Liver (tissue), 9 donors: ENCODE results near the gene LRRN1. TPM values are rescaled to one million over a fixed set of nuclear protein-coding genes. Genes with fewer than 3 reads are reported as not detected.

ENCODE experiments used
- DNase-seq: peaks from one replicate; pipeline ENCODE4 v3.0.0-alpha.2; 2017; ENCODE audit warnings: low spot score
- H3K27ac ChIP-seq, 2 donors: one replicate each; pipeline ENCODE4 v1.7.0; 2013; ENCODE audit warnings: inconsistent platforms in 2 of 2, low read length in 2 of 2, control low read depth in 1 of 2, low read depth in 1 of 2, mild to moderate bottlenecking in 1 of 2
- H3K27me3 ChIP-seq, 4 donors: one replicate each; pipeline versions ENCODE4 v1.6.1 to v1.7.0; 2013; ENCODE audit warnings: low read length in 3 of 4, inconsistent platforms in 1 of 4, mild to moderate bottlenecking in 1 of 4, moderate library complexity in 1 of 4; ENCODE audit not compliant: control insufficient read depth in 4 of 4, insufficient read depth in 4 of 4
- H3K36me3 ChIP-seq, 4 donors: one replicate each; pipeline versions ENCODE4 v1.6.1 to v1.7.0; 2013; ENCODE audit warnings: low read length in 3 of 4, mild to moderate bottlenecking in 3 of 4, low read depth in 1 of 4, moderate library complexity in 1 of 4; ENCODE audit not compliant: control insufficient read depth in 4 of 4, insufficient read depth in 3 of 4
- H3K4me1 ChIP-seq, 4 donors: one replicate each; pipeline versions ENCODE4 v1.6.1 to v1.7.0; 2013; ENCODE audit warnings: low read length in 3 of 4, mild to moderate bottlenecking in 3 of 4, moderate library complexity in 1 of 4; ENCODE audit not compliant: control insufficient read depth in 4 of 4, insufficient read depth in 4 of 4
- H3K4me3 ChIP-seq, 3 donors: one replicate each; pipeline versions ENCODE4 v1.6.1 to v1.7.0; 2013; ENCODE audit warnings: low read length in 3 of 3, control low read depth in 1 of 3, low read depth in 1 of 3, mild to moderate bottlenecking in 1 of 3
- H3K9ac ChIP-seq, 2 donors: one replicate each; pipeline ENCODE4 v1.7.0; 2013; ENCODE audit warnings: low read length in 2 of 2, mild to moderate bottlenecking in 2 of 2, moderate library complexity in 2 of 2, control low read depth in 1 of 2, low read depth in 1 of 2
- H3K9me3 ChIP-seq, 4 donors: one replicate each; pipeline versions ENCODE4 v1.6.1 to v1.7.0; 2013; ENCODE audit warnings: low read length in 3 of 4; ENCODE audit not compliant: control insufficient read depth in 4 of 4
- EGR1 ChIP-seq, 2 donors: IDR thresholded peaks; 2 replicates each; pipeline ENCODE4 v1.6.1; 2016 to 2018; ENCODE audit warnings: antibody characterized with exemption in 2 of 2, low read depth in 2 of 2
- FOXA1 ChIP-seq: IDR thresholded peaks from 2 replicates; pipeline ENCODE4 v1.6.1; 2016; ENCODE audit warnings: antibody characterized with exemption
- FOXA2 ChIP-seq: IDR thresholded peaks from 2 replicates; pipeline ENCODE4 v1.6.1; 2016; ENCODE audit warnings: antibody characterized with exemption
- HNF4A ChIP-seq, 2 donors: conservative IDR thresholded peaks; 2 replicates each; pipeline ENCODE4 v1.6.1; 2016; ENCODE audit warnings: antibody characterized with exemption in 2 of 2, mild to moderate bottlenecking in 2 of 2
- HNF4G ChIP-seq: IDR thresholded peaks from 2 replicates; pipeline ENCODE4 v1.6.1; 2016; ENCODE audit warnings: antibody characterized with exemption
- JUND ChIP-seq, 2 donors: IDR thresholded peaks; 2 replicates each; pipeline ENCODE4 v1.6.1; 2016; ENCODE audit warnings: antibody characterized with exemption in 2 of 2
- NR2F2 ChIP-seq: IDR thresholded peaks from 2 replicates; pipeline ENCODE4 v1.6.1; 2016; ENCODE audit warnings: antibody characterized with exemption
- RXRA ChIP-seq, 2 donors: IDR thresholded peaks; 2 replicates each; pipeline ENCODE4 v1.6.1; 2017 to 2018; ENCODE audit warnings: antibody characterized with exemption in 2 of 2, mild to moderate bottlenecking in 1 of 2
- SP1 ChIP-seq: IDR thresholded peaks from 2 replicates; pipeline ENCODE4 v1.6.1; 2018; ENCODE audit warnings: antibody characterized with exemption, mild to moderate bottlenecking
- TAF1 ChIP-seq: conservative IDR thresholded peaks from 2 replicates; pipeline ENCODE4 v1.6.1; 2016; ENCODE audit warnings: antibody characterized with exemption, mild to moderate bottlenecking
- WGBS: extraction: QIAGEN DNeasy Blood & Tissue Kit; methylation state at CpG from one replicate; pipeline ENCODE4 v1.1.7; 2013; 5-methylcytosine and 5-hydroxymethylcytosine counted together
- polyA plus RNA-seq, 2 donors: library from polyadenylated mRNA; stranded (reverse) in 1 of 2; unstranded in 1 of 2; fragments of 200-250 nt in 1 of 2; fragments of >200 nt in 1 of 2; fragmentation: Nextera tagmentation in 1 of 2; extraction: Ambion mirVana in 1 of 2; gene quantifications; one replicate each; pipeline versions ENCODE4 v1.2.1 to v1.2.3, GENCODE V29; 2013 to 2015
- total RNA-seq, 2 donors: library from RNA; depleted of rRNA; stranded (reverse); fragments of >200 nt; gene quantifications; one replicate each; pipeline ENCODE4 v1.2.3, GENCODE V29; 2014
- TF ChIP-seq, protein P1 (sequence below): IDR thresholded peaks from 2 replicates; pipeline ENCODE4 v1.6.1; 2016; ENCODE audit warnings: antibody characterized with exemption
- TF ChIP-seq, protein P2 (sequence below): fragments of 150-350 bp; IDR thresholded peaks from 2 replicates; pipeline ENCODE4 v1.5.1; 2017; ENCODE audit warnings: improper control_type of control experiment, low read depth, low read length; ENCODE audit not compliant: missing input control
- TF ChIP-seq, protein P3 (sequence below): IDR thresholded peaks from 2 replicates; pipeline ENCODE4 v1.6.1; 2016; ENCODE audit warnings: antibody characterized with exemption, mild to moderate bottlenecking
- donor health status: healthy.
- donor health status: healthy.
- donor health status: healthy.
- donor health status: healthy.
- donor health status: healthy.

The LRRN1 gene
- total and polyA plus RNA-seq, 4 donors: 0.14 to 0.59 (median 0.27) TPM

DNA sequence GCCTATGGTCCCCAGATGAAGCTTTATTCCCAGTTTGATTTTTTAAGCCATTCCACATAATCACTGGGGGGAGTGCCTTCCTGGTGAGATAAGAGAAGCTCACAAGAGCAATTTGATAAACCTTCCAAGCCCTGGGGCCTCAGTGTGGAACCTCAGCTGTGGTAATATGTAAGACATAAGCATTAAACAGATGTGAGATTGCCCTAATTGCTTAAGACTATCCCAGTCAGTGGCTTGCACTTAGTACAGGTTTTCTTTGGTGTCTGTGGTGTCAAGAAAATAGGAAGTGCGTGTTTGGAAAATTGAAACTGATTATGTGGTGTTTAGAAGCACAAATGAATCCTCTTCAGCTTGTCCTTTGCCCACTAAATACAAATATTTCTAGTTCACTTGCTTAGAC, 54.3 kb downstream of the LRRN1 start:
- Histone ChIP-seq H3K9me3 (no peaks in the 10 kb centered on the region), H3K27me3 (no peaks in the 10 kb centered on the region), H3K4me1 (peaks cover 0 to 7% (median 1%) of the 10 kb centered on the region in 4 donors), H3K4me3 (no peak overlapping the region), H3K36me3 (no peaks in the 10 kb centered on the region), H3K27ac (no peak overlapping the region), H3K9ac (no peak overlapping the region)
- TF ChIP-seq JUND (IDR thresholded peaks at IDR 0.05) (no peak), EGR1 (IDR thresholded peaks at IDR 0.05; ENCODE audit: low read depth in 2 of 2) (no peak), SP1 (no peak), HNF4G (no peak), NR2F2 (no peak), TAF1 (no peak), FOXA1 (no peak), RXRA (IDR thresholded peaks at IDR 0.05) (no peak)
- TF ChIP-seq, protein P1, sequence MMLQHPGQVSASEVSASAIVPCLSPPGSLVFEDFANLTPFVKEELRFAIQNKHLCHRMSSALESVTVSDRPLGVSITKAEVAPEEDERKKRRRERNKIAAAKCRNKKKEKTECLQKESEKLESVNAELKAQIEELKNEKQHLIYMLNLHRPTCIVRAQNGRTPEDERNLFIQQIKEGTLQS: no peak
- TF ChIP-seq, protein P2, sequence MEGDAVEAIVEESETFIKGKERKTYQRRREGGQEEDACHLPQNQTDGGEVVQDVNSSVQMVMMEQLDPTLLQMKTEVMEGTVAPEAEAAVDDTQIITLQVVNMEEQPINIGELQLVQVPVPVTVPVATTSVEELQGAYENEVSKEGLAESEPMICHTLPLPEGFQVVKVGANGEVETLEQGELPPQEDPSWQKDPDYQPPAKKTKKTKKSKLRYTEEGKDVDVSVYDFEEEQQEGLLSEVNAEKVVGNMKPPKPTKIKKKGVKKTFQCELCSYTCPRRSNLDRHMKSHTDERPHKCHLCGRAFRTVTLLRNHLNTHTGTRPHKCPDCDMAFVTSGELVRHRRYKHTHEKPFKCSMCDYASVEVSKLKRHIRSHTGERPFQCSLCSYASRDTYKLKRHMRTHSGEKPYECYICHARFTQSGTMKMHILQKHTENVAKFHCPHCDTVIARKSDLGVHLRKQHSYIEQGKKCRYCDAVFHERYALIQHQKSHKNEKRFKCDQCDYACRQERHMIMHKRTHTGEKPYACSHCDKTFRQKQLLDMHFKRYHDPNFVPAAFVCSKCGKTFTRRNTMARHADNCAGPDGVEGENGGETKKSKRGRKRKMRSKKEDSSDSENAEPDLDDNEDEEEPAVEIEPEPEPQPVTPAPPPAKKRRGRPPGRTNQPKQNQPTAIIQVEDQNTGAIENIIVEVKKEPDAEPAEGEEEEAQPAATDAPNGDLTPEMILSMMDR: no peak
- no peak for DNase-seq
- WGBS: 88% methylated on average over 1 of the region's 1 CpG

DNA sequence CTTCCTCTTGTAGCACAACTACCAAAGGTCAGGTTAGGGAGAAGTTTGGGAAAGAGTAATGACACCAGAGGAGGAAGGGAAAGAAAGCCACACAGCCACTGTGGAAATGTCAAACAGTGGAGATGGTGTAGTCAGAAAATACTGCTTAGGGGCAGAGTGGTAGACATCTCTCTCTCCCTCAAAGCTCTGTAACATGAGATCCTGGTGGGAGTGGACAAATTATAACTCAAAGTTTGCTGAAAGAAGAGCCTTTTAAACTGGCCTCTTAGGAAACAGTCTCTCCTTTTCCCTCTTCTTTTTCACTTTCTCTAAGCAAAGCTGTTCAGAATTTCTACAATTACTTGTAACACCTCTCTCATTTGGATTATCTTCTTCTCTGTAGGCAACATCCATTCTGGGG, 55.8 kb downstream of the LRRN1 start:
- Histone ChIP-seq H3K4me3 (no peak overlapping the region), H3K27me3 (no peaks in the 10 kb centered on the region), H3K4me1 (no peaks in the 10 kb centered on the region), H3K27ac (no peak overlapping the region), H3K36me3 (no peaks in the 10 kb centered on the region), H3K9me3 (no peaks in the 10 kb centered on the region), H3K9ac (no peak overlapping the region)
- TF ChIP-seq EGR1 (IDR thresholded peaks at IDR 0.05; ENCODE audit: low read depth in 2 of 2) (no peak), RXRA (IDR thresholded peaks at IDR 0.05) (no peak), FOXA2 (no peak)
- TF ChIP-seq, protein P3, sequence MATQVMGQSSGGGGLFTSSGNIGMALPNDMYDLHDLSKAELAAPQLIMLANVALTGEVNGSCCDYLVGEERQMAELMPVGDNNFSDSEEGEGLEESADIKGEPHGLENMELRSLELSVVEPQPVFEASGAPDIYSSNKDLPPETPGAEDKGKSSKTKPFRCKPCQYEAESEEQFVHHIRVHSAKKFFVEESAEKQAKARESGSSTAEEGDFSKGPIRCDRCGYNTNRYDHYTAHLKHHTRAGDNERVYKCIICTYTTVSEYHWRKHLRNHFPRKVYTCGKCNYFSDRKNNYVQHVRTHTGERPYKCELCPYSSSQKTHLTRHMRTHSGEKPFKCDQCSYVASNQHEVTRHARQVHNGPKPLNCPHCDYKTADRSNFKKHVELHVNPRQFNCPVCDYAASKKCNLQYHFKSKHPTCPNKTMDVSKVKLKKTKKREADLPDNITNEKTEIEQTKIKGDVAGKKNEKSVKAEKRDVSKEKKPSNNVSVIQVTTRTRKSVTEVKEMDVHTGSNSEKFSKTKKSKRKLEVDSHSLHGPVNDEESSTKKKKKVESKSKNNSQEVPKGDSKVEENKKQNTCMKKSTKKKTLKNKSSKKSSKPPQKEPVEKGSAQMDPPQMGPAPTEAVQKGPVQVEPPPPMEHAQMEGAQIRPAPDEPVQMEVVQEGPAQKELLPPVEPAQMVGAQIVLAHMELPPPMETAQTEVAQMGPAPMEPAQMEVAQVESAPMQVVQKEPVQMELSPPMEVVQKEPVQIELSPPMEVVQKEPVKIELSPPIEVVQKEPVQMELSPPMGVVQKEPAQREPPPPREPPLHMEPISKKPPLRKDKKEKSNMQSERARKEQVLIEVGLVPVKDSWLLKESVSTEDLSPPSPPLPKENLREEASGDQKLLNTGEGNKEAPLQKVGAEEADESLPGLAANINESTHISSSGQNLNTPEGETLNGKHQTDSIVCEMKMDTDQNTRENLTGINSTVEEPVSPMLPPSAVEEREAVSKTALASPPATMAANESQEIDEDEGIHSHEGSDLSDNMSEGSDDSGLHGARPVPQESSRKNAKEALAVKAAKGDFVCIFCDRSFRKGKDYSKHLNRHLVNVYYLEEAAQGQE: no peak
- no peak for DNase-seq

DNA sequence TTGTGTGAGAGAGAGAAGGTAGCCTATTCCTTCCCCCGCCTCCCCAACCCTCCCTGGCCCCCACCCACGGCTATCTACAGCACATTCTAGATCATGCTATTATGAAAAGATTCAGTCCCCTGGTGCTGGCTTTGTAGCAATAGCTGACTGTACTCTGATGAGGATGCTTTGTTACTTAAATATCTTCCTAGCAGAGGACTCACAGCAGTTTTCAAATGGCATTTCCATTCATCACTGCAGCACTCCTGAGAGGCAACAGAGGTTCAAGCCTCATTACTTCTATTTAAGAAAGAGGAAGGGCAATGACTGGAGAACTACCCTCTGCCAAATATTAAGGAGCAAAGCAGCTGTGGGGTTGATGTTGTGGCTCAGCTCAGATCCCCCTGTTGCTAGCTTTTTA, 61.0 kb downstream of the LRRN1 start:
- Histone ChIP-seq H3K9me3 (no peaks in the 10 kb centered on the region), H3K9ac (no peak overlapping the region), H3K27me3 (no peaks in the 10 kb centered on the region), H3K4me1 (no peaks in the 10 kb centered on the region), H3K27ac (no peak overlapping the region), H3K36me3 (no peaks in the 10 kb centered on the region), H3K4me3 (no peak overlapping the region)
- DNase-seq: no peak
- TF ChIP-seq, protein P1: no peak
- TF ChIP-seq HNF4A (conservative IDR thresholded peaks at IDR 0.05): no peak
- no peak for TF ChIP-seq HNF4G
- TF ChIP-seq, protein P2: no peak
- 87% methylated on average over 2 of the region's 2 CpGs for WGBS
